Left hindlimb (tissue), 1 donor: ENCODE measurements around the gene CDCA7L.
"Not testable (repeated sequence)": the region's sequence is repeated elsewhere in the genome, so short reads cannot be mapped to it uniquely, and the experiment has no call there.

Source experiments
- DNase-seq: peaks from one replicate; pipeline ENCODE4 v3.0.0-alpha.2; 2018

CDCA7L gene

GRCh38 chr7:21902240-21902639, 43.5 kb downstream of the CDCA7L start:
- DNase-seq: no peak

- DNase-seq: no peak
These were observed 47.3 kb downstream of the CDCA7L start for GRCh38 chr7:21898265-21898930.

DNA sequence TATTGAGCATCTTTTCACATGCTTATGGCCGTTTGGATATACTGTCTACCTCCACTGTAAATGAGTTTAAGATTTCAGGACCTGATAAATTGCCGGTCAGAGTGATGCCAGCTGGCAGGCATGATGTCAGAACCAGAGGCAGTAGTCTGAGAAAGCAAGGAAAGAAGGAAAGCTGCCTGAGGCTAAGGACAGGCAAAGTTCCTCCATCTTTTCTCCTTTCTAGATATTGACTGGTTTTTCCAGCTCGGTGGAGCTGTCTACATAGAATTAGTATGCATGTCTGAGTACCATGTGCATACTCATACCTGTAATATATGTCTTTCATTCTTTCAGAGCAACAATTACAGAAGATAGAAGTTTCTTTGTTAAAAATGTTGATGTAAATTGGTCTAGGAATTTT, 52.3 kb downstream of the CDCA7L start:
- no peak for DNase-seq

- DNase-seq: no peak
These were observed 54.4 kb downstream of the CDCA7L start for GRCh38 chr7:21891291-21891690.

GRCh38 chr7:21887779-21888178, 57.9 kb downstream of the CDCA7L start:
- no peak for DNase-seq

DNA sequence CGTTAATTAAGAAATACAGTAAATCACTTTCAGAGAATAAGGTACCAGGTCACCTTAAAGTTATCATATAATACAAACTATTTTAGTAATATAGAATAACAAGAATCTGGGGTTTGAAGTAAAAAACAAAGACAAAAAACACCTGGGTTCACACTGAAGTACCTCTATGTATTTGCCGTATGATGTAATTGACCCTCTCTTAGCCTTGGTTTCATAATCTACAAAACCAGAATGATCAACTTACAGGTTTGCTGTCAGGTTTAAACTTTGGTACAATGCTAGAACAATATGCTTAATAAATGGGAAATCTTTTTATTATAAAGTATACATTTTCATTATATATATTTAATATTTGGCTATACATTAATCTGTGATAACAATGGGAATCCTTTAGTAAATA, 58.3 kb downstream of the CDCA7L start:
- no peak for DNase-seq

DNA sequence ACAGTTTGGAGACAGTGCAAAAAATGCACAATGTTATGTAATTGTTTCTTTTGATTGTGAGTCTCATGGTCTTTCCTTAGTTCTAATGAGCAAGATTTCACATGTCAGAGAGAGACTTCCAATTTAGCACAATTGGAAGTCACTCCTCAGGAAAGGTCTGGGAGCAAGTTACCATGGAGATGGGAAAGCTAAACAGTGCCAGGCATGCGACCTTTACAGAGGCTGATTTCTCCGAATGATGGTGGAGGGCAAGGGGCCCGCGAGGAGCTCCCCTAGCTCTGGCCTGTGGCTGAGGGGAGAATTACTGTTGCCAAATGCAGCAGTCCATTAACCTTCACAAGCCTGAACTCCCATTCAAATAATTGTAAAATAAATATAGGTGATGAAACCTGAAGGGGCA, 59.3 kb downstream of the CDCA7L start:
- DNase-seq: no peak

GRCh38 chr7:21884496-21884895, 61.2 kb downstream of the CDCA7L start:
- no peak for DNase-seq

GRCh38 chr7:21883501-21883900, 62.2 kb downstream of the CDCA7L start:
- DNase-seq: not testable (repeated sequence)

GRCh38 chr7:21883069-21883468, 62.6 kb downstream of the CDCA7L start:
- no peak for DNase-seq

DNA sequence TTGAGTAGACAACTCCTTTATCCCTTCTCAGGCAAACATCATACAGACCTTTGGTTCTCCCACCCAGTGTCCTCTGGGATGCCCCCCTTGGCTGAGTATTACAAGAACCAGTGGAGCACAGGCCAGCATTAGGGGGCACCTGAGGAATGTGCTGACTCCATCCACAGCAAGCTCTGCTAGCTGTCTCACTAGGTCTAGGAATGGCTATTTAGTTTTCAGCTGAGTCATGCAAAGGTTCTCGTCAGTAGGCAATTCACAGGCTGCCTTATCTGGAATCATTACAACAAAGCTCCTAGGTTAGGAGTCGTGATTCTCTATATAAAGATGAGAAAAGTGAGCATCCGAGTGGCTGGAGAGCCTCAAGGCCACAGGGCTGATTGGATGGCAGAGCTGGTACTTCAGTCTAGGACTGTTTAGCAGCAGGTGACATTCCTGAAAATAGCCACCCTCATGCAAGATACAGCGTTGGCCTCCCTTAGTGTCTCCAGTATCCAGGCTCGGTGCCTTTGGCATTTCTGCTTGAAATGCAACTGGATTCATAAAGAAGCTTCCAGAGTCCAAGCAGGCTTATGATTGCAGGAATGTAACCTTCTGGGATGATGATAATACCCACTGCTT, 75.8 kb downstream of the CDCA7L start:
- no peak for DNase-seq

GRCh38 chr7:21868576-21868850, 77.2 kb downstream of the CDCA7L start:
- no peak for DNase-seq

- no peak for DNase-seq
These were observed 77.7 kb downstream of the CDCA7L start for GRCh38 chr7:21867816-21868575.

GRCh38 chr7:21867226-21867625, 78.5 kb downstream of the CDCA7L start:
- no peak for DNase-seq

DNA sequence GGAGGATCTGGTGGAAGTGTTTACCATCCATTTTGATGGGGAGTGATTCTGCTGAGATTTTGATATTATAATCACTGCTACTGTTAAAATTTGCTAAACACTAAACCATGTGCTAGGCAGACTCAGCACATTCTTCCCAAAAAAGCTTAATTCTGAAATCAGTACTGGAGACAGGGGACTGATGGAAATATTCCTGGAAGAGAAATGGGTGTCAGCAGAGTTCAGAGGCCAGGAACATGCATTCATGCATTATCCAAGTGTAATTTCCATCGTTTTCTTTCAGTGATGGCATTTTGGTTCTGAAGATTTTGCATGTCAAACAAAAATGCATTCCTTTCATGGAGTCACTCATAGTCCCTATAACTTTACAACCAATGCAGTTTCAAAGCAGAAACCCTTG, 79.0 kb downstream of the CDCA7L start:
- DNase-seq: no peak

GRCh38 chr7:21865631-21866204, 80.0 kb downstream of the CDCA7L start:
- DNase-seq: not testable (repeated sequence)

DNA sequence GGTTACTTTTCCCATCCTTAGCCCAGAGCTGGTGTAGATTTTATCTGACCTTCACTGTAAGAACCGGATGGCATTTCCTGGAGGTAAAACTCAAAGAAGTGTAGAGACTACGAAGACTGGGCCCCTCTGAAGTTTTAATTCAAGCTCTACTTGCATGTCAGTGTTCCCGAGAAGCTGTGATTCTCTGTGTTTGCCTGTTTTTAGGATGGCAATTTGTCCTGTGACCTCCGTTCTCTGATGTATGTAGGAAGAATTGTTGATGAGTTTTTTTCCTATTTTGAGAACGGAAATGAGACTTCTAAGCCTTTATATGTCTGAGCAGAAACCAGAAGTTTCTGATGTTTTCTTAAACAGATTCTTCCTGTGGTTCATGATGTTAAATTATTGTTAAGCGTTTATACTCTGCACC, 94.1 kb downstream of the CDCA7L start:
- DNase-seq: no peak
